ENCODE measurements around the gene DPP4.
A peak's percentile ranks its signal among the peaks of the same experiment; 100 is the strongest.

- TF ChIP-seq POLR2A (IDR thresholded peaks at IDR 0.05) (no peak), POLR2AphosphoS5 (IDR thresholded peaks at IDR 0.05) (no peak), CTCF (IDR thresholded peaks at IDR 0.05) (peak in 2 of 4 experiments; percentile 13 to 40)
These were observed 127.4 kb downstream of the DPP4 start for GRCh38 chr2:161946489-161947107.
